H9 (cell line): ENCODE measurements around the gene TSNAX. TPM values are rescaled to one million over a fixed set of nuclear protein-coding genes. Genes with fewer than 3 reads are reported as not detected.
A peak's percentile ranks its signal among the peaks of the same experiment; 100 is the strongest.

ENCODE experiments used
- DNase-seq: peaks from one replicate; pipeline ENCODE4 v3.0.0-alpha.2; 2017
- H2AFZ ChIP-seq: one replicate; pipeline ENCODE4 v1.6.1; 2013; ENCODE audit warnings: mild to moderate bottlenecking, low read length, control low read depth, moderate library complexity
- H2AK5ac ChIP-seq: 2 replicates; pipeline ENCODE4 v1.6.1; 2013; ENCODE audit warnings: low read length, control low read depth, mixed read lengths; ENCODE audit not compliant: insufficient read length
- H2BK120ac ChIP-seq: one replicate; pipeline ENCODE4 v1.6.1; 2013; ENCODE audit warnings: low read depth, mild to moderate bottlenecking, low read length, control low read depth, inconsistent platforms; ENCODE audit not compliant: poor library complexity, severe bottlenecking
- H2BK12ac ChIP-seq: 2 replicates; pipeline ENCODE4 v1.6.1; 2013; ENCODE audit warnings: low read length, control low read depth, mixed read lengths, low read depth; ENCODE audit not compliant: insufficient read length
- H2BK15ac ChIP-seq: 2 replicates; pipeline ENCODE4 v1.6.1; 2013; ENCODE audit warnings: low read depth, low read length, control low read depth
- H2BK20ac ChIP-seq: one replicate; pipeline ENCODE4 v1.6.1; 2013; ENCODE audit warnings: low read depth, mild to moderate bottlenecking, low read length, control low read depth, inconsistent platforms; ENCODE audit not compliant: poor library complexity, severe bottlenecking
- H2BK5ac ChIP-seq: 2 replicates; pipeline ENCODE4 v1.6.1; 2013; ENCODE audit warnings: low read length, control low read depth, mixed read lengths; ENCODE audit not compliant: insufficient read length
- H3K14ac ChIP-seq: 2 replicates; pipeline ENCODE4 v1.6.1; 2013; ENCODE audit warnings: low read length, control low read depth; ENCODE audit not compliant: insufficient read depth
- H3K18ac ChIP-seq: 2 replicates; pipeline ENCODE4 v1.6.1; 2013; ENCODE audit warnings: low read depth, mild to moderate bottlenecking, mixed read lengths, low read length, control low read depth; ENCODE audit not compliant: insufficient read length
- H3K23ac ChIP-seq: 2 replicates; pipeline ENCODE4 v1.6.1; 2013; ENCODE audit warnings: low read length, control low read depth, mixed read lengths, low read depth; ENCODE audit not compliant: insufficient read length
- H3K23me2 ChIP-seq: 2 replicates; pipeline ENCODE4 v1.6.1; 2013; ENCODE audit warnings: low read depth, mild to moderate bottlenecking, mixed read lengths, low read length, control low read depth; ENCODE audit not compliant: insufficient read length, poor library complexity, severe bottlenecking
- H3K27ac ChIP-seq: 2 replicates; pipeline ENCODE4 v1.5.1; 2013; ENCODE audit warnings: low read length, control low read depth, mixed read lengths, low read depth; ENCODE audit not compliant: insufficient read length
- H3K27me3 ChIP-seq: 2 replicates; pipeline ENCODE4 v1.6.1; 2013; ENCODE audit warnings: low read length, control low read depth, inconsistent platforms; ENCODE audit not compliant: insufficient read depth
- H3K4ac ChIP-seq: 2 replicates; pipeline ENCODE4 v1.6.1; 2013; ENCODE audit warnings: low read depth, mild to moderate bottlenecking, control low read depth, inconsistent platforms, low read length, moderate library complexity
- H3K4me1 ChIP-seq: 2 replicates; pipeline ENCODE4 v1.6.1; 2013; ENCODE audit warnings: low read length, control low read depth, inconsistent platforms; ENCODE audit not compliant: insufficient read depth
- H3K4me2 ChIP-seq: 2 replicates; pipeline ENCODE4 v1.6.1; 2013; ENCODE audit warnings: low read length, control low read depth, mixed read lengths; ENCODE audit not compliant: insufficient read length, insufficient read depth
- H3K56ac ChIP-seq: 2 replicates; pipeline ENCODE4 v1.6.1; 2013; ENCODE audit warnings: low read depth, mild to moderate bottlenecking, mixed read lengths, low read length, control low read depth; ENCODE audit not compliant: insufficient read length
- H3K79me1 ChIP-seq: 2 replicates; pipeline ENCODE4 v1.6.1; 2013; ENCODE audit warnings: low read depth, mild to moderate bottlenecking, moderate library complexity, low read length, control low read depth, inconsistent platforms; ENCODE audit not compliant: insufficient read depth, poor library complexity, severe bottlenecking
- H3K79me2 ChIP-seq: 2 replicates; pipeline ENCODE4 v1.6.1; 2013; ENCODE audit warnings: low read length, control low read depth, inconsistent platforms; ENCODE audit not compliant: insufficient read depth
- H3K9ac ChIP-seq: 2 replicates; pipeline ENCODE4 v1.6.1; 2013; ENCODE audit warnings: low read length, control low read depth, mixed read lengths; ENCODE audit not compliant: insufficient read length; ENCODE audit errors: extremely low read depth
- H3K9me3 ChIP-seq: one replicate; pipeline ENCODE4 v1.6.1; 2013; ENCODE audit warnings: low read depth, low read length, inconsistent platforms; ENCODE audit not compliant: control insufficient read depth
- H3T11ph ChIP-seq: one replicate; pipeline ENCODE4 v1.6.1; 2013; ENCODE audit warnings: mild to moderate bottlenecking, low read length, control low read depth, inconsistent platforms
- H4K20me1 ChIP-seq: one replicate; pipeline ENCODE4 v1.6.1; 2013; ENCODE audit not compliant: control insufficient read depth, insufficient read length, insufficient read depth
- H4K5ac ChIP-seq: 2 replicates; pipeline ENCODE4 v1.6.1; 2013; ENCODE audit warnings: low read depth, mild to moderate bottlenecking, mixed read lengths, low read length, control low read depth; ENCODE audit not compliant: insufficient read length
- H4K8ac ChIP-seq: replicated peaks from 2 replicates; pipeline ENCODE4 v1.6.1; 2013; ENCODE audit warnings: low read length, control low read depth, mixed read lengths, low read depth; ENCODE audit not compliant: insufficient read length
- H4K91ac ChIP-seq: 2 replicates; pipeline ENCODE4 v1.6.1; 2013; ENCODE audit warnings: low read depth, mild to moderate bottlenecking, moderate library complexity, mixed read lengths, low read length, control low read depth; ENCODE audit not compliant: insufficient read length
- H3K27ac Mint-ChIP-seq, 3 experiments: 2 replicates in 2 of 3; 3 replicates in 1 of 3; pipeline ENCODE4 v1.8.0; 2020 to 2021; ENCODE audit warnings: mixed read lengths in 3 of 3, mild to moderate bottlenecking in 1 of 3, moderate library complexity in 1 of 3
- H3K27me3 Mint-ChIP-seq: 2 replicates; pipeline ENCODE4 v1.8.0; 2021; ENCODE audit warnings: low read depth, mild to moderate bottlenecking, moderate library complexity, mixed read lengths
- H3K36me3 Mint-ChIP-seq, 3 experiments: 2 replicates in 2 of 3; 3 replicates in 1 of 3; pipeline ENCODE4 v1.8.0; 2020 to 2021; ENCODE audit warnings: low read depth in 3 of 3, mixed read lengths in 3 of 3; ENCODE audit not compliant: insufficient read depth in 1 of 3
- H3K4me1 Mint-ChIP-seq, 2 experiments: 2 replicates each; pipeline ENCODE4 v1.8.0; 2020; ENCODE audit warnings: mixed read lengths in 2 of 2
- H3K4me3 Mint-ChIP-seq, 2 experiments: 2 replicates in 1 of 2; 3 replicates in 1 of 2; pipeline ENCODE4 v1.8.0; 2020 to 2021; ENCODE audit warnings: mild to moderate bottlenecking in 2 of 2, mixed read lengths in 2 of 2, moderate library complexity in 1 of 2
- H3K9me3 Mint-ChIP-seq, 2 experiments: 2 replicates in 1 of 2; 3 replicates in 1 of 2; pipeline ENCODE4 v1.8.0; 2020; ENCODE audit warnings: mild to moderate bottlenecking in 2 of 2, mixed read lengths in 2 of 2, moderate library complexity in 1 of 2
- CTCF ChIP-seq: fragments of 200-600 bp; sonication (generic); conservative IDR thresholded peaks from 3 replicates; pipeline ENCODE4 v1.8.0; 2021; ENCODE audit warnings: antibody characterized with exemption, mild to moderate bottlenecking
- WGBS: extraction: QIAGEN DNeasy Blood & Tissue Kit; methylation state at CpG from one replicate; pipeline ENCODE4 v1.1.7; 2013; ENCODE audit warnings: missing lambda C conversion rate, low lambda C conversion rate, mixed read lengths; ENCODE audit not compliant: insufficient read length; ENCODE audit errors: extremely low coverage; 5-methylcytosine and 5-hydroxymethylcytosine counted together
- total RNA-seq: library from RNA; stranded (reverse); gene quantifications from 2 replicates; pipeline ENCODE4 v1.2.1, GENCODE V29; 2021

Gene TSNAX
- total RNA-seq, 1 experiment from 2014 or later = 39.9 TPM

GRCh38 chr1:231546693-231547092 is 18.2 kb downstream of the TSNAX start:
- H4K91ac ChIP-seq = no peak overlapping the region
- no peaks in the 10 kb centered on the region for H3K27me3 Mint-ChIP-seq
- H3K4me2 ChIP-seq = no peak overlapping the region
- no peaks in the 10 kb centered on the region; the same call in 1 of the 2 replicates for H3K4me1 ChIP-seq
- no peaks in the 10 kb centered on the region for H4K20me1 ChIP-seq
- no peak overlapping the region for H3K27ac ChIP-seq
- no peak overlapping the region for H3K18ac ChIP-seq
- no peak overlapping the region for H4K5ac ChIP-seq
- H3K79me1 ChIP-seq = no peaks in the 10 kb centered on the region
- H3K14ac ChIP-seq = no peak overlapping the region
- H3K9me3 Mint-ChIP-seq = no peaks in the 10 kb centered on the region
- no peaks in the 10 kb centered on the region for H3K23me2 ChIP-seq
- peaks cover 9 to 12% of the 10 kb centered on the region in 2 experiments for H3K4me1 Mint-ChIP-seq
- no peak overlapping the region for H2BK120ac ChIP-seq
- no peak overlapping the region for H3T11ph ChIP-seq
- no peak overlapping the region for H3K9ac ChIP-seq
- H3K79me2 ChIP-seq = no peaks in the 10 kb centered on the region
- no peak overlapping the region for H2BK5ac ChIP-seq
- H3K9me3 ChIP-seq = no peaks in the 10 kb centered on the region
- H2AK5ac ChIP-seq = no peak overlapping the region
- H3K4me3 Mint-ChIP-seq = no peak overlapping the region
- H2AFZ ChIP-seq = no peak overlapping the region
- H2BK20ac ChIP-seq = no peak overlapping the region
- H3K56ac ChIP-seq = no peak overlapping the region
- WGBS = no CpG with 5 or more reads among the region's 4 CpGs
- no peaks in the 10 kb centered on the region for H3K27me3 ChIP-seq
- H3K36me3 Mint-ChIP-seq = peaks cover 5 to 25% (median 18%) of the 10 kb centered on the region in 3 experiments; a peak in 6 of 7 replicates
- no peak for TF ChIP-seq CTCF
- no peak overlapping the region for H3K23ac ChIP-seq
- no peak overlapping the region for H2BK15ac ChIP-seq
- H2BK12ac ChIP-seq = no peak overlapping the region
- H4K8ac ChIP-seq = no peak overlapping the region
- H3K27ac Mint-ChIP-seq = peak overlapping the region in 1 of 3 experiments; percentile 76; a peak in 2 of 7 replicates
- no peak for DNase-seq
- H3K4ac ChIP-seq = no peak overlapping the region
